Dermis microvascular lymphatic vessel endothelial cell (primary cell): Measurements from ENCODE around the gene GNAS-AS1. TPM values are rescaled to one million over a fixed set of nuclear protein-coding genes. Genes with fewer than 3 reads are reported as not detected.

Experiments used
- DNase-seq, 2 donors: peaks; one replicate each; pipeline versions ENCODE4 v3.0.0 to v3.0.0-alpha.2; 2010; ENCODE audit warnings: low read depth in 2 of 2
- total RNA-seq: library from RNA; depleted of rRNA; stranded (reverse); fragments of >200 nt; gene quantifications from 2 replicates; pipeline ENCODE4 v1.2.1, GENCODE V29; 2014

GNAS-AS1 gene
- total RNA-seq, 1 donor from 2014 or later, result under 0.01 TPM

- DNase-seq, result no peak
These were observed 39.4 kb downstream of the GNAS-AS1 start for GRCh38 chr20:58811334-58811733.

- DNase-seq, result no peak
These were observed 39.8 kb downstream of the GNAS-AS1 start for GRCh38 chr20:58810879-58811250.

GRCh38 chr20:58810116-58810878, 40.4 kb downstream of the GNAS-AS1 start:
- no peak for DNase-seq

GRCh38 chr20:58808271-58809046, 42.2 kb downstream of the GNAS-AS1 start:
- DNase-seq, result no peak

- no peak for DNase-seq
These were observed 42.9 kb downstream of the GNAS-AS1 start for GRCh38 chr20:58807801-58808200.

- no peak for DNase-seq
These were observed 47.2 kb downstream of the GNAS-AS1 start for GRCh38 chr20:58803533-58803932.

- no peak for DNase-seq
These were observed 48.6 kb downstream of the GNAS-AS1 start for GRCh38 chr20:58802061-58802460.

GRCh38 chr20:58800134-58800871, 50.4 kb downstream of the GNAS-AS1 start:
- no peak for DNase-seq

- DNase-seq, result no peak
These were observed 53.0 kb downstream of the GNAS-AS1 start for GRCh38 chr20:58797371-58798338.

GRCh38 chr20:58795923-58796245, 54.8 kb downstream of the GNAS-AS1 start:
- no peak for DNase-seq

GRCh38 chr20:58795181-58795922, 55.4 kb downstream of the GNAS-AS1 start:
- no peak for DNase-seq

GRCh38 chr20:58794510-58795180, 56.1 kb downstream of the GNAS-AS1 start:
- no peak for DNase-seq

- DNase-seq, result no peak
These were observed 56.9 kb downstream of the GNAS-AS1 start for GRCh38 chr20:58793512-58794420.

GRCh38 chr20:58792426-58792825, 58.3 kb downstream of the GNAS-AS1 start:
- no peak for DNase-seq

- no peak for DNase-seq
These were observed 59.4 kb downstream of the GNAS-AS1 start for GRCh38 chr20:58791286-58791685.

GRCh38 chr20:58790454-58790853, 60.2 kb downstream of the GNAS-AS1 start:
- no peak for DNase-seq

- DNase-seq, result no peak
These were observed 61.7 kb downstream of the GNAS-AS1 start for GRCh38 chr20:58788896-58789544.
